HG03575 (cell line): ENCODE measurements around the gene EFHC1.
A peak's percentile ranks its signal among the peaks of the same experiment; 100 is the strongest.

ENCODE experiments used
- ATAC-seq: cut with Tn5 transposase; IDR thresholded peaks from one replicate; pipeline ENCODE4 v1.9.1; 2021; ENCODE audit not compliant: unreplicated experiment, insufficient number of reproducible peaks, low FRiP score; ENCODE audit errors: extremely low read depth

Gene EFHC1

DNA sequence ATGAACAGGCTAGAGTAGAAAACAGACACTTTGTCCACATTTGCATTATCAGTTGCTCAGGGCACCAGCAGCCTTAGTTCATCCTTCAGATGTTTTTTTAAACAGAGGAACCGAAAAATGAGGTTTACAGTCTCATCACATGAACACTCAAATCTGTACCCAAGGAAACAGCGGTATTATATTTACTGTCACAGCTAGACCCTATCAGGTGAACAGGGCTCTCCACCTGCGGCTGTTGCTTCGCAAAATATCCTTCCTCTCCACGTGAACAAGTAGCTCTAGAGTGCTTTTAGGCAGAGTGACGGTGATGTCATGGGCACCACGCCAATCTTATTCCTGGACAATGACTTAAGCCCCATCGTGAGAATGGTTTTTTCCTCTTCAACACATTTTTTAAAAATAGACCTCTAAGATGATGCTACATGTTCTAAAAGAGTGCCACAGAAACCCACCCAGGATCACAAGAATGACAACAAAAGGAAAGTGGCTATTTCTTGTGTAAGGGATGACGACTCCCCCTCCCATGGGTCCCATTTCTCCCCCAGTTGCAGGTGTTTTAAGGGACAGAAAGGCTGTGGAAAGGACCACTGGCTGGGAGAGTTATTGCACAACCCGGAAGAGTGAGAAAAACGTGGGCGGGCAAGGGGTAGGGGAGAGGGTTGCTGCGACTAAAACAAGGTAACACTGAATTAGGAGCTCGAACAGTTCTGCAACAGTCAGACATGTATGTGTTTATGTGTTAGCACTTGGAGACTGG is 77.7 kb downstream of the EFHC1 start:
- peak; percentile 93 for ATAC-seq

- ATAC-seq, result no peak
These were observed 78.4 kb downstream of the EFHC1 start for GRCh38 chr6:52498538-52499017.

DNA sequence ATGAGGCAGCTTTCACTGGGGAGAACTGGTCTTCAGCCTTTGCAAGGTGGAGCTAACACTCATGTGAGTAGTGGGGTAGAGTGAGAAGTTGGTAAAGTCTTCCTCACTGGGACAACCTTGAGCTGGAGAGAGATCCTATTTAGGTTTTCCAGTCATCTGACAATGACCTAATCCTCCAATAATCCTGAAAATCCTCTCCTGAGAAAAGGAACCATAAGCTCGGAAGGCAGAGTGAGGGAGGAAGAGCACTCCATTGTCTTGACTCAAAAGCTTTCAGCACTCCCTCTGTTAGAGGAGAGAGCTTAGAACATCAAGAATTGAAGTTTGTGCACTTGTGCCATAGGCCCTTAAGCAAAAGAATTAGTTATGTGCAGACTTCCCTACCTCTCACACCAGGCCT is 78.9 kb downstream of the EFHC1 start:
- no peak for ATAC-seq

DNA sequence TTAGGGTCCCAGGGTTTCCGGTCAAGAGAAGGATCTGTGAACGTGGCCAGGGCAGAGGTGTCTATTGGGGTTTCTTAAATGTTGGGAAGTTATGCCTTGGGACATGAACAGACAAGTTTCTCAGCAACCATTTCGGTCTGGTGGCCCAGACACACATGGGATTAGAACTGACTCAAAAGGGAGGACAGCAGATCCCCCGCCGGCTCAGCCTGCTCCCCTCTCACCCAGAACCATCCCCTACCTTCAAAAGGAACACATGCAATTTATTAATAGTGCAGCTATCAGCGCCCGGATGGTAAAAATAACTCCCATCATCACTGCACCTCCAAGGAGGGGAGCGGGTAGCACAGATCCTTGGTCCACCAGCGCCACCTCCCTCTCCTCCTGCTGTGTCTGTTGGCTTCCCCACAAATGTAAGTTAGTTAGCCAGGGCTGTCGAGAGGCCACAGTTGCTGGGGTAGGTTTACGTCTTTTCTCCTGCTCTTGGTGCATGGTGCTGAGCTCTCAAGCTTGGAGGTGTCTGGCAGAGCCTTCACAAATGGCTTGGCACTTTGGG is 79.6 kb downstream of the EFHC1 start:
- no peak for ATAC-seq

- ATAC-seq, result no peak
These were observed 80.3 kb downstream of the EFHC1 start for GRCh38 chr6:52500238-52501129.

DNA sequence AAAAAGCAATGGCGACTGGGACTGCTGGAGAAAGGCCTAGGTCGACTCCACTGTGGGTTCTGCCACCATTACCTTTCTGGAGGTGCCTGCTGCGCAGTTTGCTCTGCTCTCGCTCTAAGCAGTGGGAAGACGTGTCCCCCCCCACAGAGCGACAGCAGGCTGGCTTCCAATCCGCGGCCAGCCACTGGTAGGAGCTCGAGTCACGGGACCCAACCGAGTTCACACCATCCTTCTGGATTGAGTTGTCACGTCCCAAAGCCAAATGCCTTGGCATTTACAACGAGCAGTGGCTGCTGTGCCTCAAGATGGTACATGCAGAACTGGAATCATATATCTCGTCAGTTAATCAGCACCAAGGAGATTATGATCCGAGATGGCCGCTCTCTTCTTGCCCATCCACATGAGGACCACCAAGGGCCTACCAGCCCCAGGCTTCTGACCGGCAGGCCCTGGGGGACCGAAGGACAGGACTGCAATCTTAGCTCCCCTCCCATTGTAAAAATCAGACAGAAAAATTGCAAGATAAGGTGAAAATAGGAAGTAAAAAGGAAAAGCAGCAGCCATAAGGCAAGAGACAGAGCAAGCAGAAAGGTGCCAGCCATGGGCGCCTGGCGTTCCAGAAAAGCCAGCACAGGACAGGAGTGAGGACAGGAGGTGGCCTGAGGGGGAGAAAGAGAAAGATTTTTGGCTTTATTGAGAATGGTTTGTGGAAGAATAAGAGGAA is 82.3 kb downstream of the EFHC1 start:
- no peak for ATAC-seq

DNA sequence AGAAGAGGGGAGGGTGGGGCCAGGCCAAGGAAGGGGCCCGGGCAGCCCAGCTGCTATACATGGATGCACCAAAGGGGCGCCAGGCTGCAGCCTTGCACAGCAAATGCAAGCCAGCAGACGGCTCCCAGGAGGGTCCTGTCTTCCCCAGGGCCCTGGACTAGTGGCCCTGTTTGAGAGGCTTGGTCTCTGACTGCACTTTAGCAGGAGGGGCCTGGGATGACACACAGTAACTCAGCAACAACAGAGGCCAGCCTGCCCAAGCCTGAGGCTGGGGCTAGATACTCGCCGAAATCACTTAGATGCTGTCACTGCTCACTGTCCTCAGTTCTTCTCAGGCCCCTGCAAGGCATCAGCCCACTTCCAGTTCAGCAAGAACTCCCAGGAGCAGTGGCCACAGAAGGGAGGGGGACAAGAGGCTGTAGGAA is 83.2 kb downstream of the EFHC1 start:
- ATAC-seq, result no peak

DNA sequence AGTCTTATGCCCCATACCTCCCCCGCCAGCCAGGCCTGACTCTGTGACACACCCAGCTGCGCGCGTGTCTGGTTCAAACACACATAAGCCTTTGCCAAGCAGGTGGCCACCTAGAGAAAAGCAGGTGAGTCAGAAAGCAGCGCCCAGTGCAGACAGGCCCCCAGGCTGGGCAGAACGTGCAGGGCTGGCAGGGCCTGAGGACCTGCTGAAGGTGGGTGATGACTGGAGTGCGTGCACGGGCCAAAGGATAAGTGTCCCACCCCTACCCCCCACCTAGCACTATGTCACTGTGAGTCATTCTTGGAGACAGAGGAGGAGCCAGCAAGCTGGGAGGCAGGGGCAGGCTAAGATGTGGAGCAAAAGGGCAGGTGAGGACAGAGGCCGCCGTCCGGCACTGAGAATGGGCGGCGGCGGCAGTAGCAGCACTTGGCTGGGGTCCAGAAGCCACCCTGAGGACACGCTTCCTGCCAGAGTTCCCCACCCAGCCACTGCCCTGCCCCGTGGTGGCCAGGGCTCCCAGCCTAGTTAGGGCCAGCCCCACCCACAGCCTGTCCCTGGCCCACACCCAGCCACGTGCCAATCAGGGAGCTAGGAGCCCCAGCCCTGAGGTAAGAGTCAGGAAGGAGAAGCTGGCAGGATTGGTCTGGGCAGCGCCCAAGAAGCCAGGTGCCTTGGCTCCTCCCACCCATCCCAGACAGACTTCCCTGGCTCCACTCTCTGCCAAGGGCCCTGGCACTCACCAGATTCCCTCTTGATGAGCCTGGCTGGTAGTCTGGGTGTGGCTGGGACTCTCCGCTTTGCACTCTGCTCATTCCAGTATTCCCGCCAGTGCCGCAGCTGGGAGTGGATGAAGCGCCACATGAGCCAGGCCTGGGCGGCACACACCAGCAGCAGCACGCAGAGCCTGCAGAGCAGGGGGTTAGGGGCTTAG is 84.0 kb downstream of the EFHC1 start:
- no peak for ATAC-seq

GRCh38 chr6:52504782-52505136 is 84.6 kb downstream of the EFHC1 start:
- no peak for ATAC-seq

DNA sequence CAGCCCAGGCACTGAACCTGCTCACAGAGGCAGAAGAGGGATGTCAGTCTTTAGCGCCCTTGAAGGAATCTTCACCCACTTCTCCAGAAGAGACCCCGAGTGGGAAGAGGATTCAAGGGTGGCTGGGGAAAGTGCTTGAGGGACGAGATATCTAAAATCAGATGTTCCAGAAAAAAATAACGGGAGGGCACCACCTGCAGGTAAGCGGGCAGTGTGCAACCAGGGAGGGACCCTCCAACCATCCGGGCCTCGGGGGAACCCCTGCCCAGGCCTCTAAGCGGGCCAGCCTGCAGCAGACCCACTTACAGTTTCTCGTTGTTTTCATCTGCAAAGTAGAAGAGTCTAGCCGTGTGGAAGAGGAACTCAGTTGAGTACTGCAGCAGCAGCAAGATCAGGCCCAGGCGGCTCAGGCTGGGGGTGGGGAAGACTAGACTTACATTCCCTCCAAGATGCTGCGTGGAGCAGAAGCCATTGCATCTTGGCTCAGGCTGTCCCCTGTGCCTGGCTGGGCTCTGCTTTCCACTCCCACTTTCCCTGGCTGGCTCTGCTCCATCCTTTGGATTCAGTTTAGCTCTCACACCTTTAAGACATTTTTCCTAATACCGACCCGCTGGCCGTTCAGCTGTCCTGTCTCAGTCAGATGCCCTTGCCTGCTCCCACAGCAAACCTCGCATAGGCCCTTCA is 85.7 kb downstream of the EFHC1 start:
- no peak for ATAC-seq

DNA sequence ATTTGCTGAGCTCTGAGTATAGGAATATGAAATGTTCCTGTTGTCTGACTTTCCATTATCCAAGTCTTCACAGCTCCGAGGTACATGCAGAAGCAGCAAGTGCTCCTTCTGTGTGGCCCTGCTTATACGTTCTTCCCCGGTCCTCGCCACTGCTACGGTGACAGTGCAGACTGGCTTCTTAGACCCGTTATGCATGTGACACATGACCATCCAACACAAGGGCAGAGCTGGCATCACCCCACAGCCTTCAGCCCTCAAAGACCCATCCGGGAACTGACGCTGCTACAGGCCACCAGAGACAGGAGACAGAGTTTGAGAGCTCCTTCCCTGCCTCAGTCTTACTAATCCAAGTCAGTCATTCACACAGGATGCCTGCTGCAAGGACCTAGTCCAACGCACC is 86.3 kb downstream of the EFHC1 start:
- no peak for ATAC-seq

GRCh38 chr6:52507557-52508260 is 87.6 kb downstream of the EFHC1 start:
- no peak for ATAC-seq

DNA sequence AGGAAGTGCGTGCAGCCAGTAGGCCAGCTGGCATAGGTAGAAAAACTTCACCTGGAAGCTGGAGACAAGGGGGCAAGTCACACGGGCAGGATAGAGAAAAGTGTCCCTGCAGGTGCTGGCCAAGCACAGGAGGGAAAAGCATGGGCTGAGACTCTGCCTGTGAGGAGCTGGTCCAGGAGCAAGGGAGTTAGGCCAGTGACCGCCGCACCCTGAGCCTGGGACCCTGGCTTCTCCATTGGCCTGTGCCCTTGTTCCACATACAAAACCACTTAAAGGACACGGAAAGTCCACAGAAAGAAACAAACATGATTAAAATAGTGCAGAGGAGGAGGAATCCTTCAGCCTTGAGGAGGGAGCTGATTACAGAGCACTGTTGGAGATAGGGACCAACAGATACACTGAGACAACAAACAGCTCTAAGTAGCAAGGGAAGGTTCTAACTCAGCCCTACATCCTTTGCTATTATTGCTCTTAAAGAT is 88.2 kb downstream of the EFHC1 start:
- ATAC-seq, result no peak

DNA sequence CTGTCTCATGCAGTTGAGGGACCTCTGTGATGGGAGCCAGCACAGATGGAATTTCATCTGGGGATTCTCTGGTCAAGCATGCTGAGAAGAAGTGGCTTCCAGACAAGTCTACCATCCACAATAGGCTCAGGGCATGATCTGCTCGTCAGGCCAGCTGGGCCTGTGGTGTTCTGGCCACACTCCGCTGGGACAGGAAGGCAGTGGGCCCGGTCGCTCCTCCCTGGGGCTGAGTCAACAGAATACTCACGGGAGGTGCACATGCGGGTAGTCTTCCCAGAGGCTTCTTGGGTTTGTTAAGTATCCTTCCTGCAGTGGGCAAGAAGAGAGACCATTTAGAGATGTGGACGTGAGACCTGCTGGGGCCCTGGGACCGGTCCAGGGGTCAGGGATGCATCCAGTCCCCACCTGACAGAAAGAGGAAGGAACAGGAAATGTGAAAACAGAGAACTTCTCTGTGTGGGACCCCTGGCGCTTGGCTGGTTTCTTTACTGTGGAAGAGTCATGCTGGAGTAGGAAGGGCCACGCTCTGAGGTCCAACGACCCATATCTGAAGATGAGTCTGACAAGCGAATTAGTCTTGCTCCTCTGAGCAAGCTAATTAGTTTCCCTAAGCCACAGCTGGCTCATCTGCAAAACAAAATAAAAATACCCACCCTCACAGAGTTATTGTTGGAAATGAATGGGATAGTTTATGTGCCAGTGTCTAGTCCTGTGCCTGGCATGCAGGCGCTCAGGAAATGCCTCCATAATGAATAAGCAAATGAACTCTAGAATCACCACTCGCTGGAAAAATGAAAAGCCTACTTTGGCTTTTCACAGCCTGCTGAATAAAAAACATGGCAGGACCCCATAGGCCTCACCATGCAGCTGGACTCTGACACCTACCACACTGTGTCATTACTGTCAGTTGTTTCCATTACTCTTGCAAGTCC is 89.4 kb downstream of the EFHC1 start:
- no peak for ATAC-seq

- ATAC-seq, result no peak
These were observed 90.0 kb downstream of the EFHC1 start for GRCh38 chr6:52510213-52510562.

DNA sequence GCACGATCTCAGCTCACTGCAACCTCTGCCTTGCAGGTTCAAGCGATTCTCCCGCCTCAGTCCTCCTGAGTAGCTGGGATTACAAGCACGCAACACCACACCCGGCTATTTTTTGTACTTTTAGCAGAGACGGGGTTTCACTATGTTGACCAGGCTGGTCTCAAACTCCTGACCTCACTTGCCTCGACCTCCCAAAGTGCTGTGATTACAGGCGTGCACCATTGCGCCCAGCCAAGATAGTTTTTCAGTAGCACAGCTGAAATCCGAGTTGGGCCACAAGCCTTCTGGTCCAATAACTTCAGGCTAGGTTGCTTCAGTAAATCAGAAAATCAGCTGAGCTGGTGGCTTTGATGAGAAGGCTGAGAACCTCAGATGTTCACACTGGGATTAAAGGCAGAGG is 91.0 kb downstream of the EFHC1 start:
- ATAC-seq, result no peak
